Adrenal gland (tissue), 12 donors: Measurements from ENCODE around the gene RPL11. TPM values are rescaled to one million over a fixed set of nuclear protein-coding genes. Genes with fewer than 3 reads are reported as not detected.

Experiments used
- DNase-seq, 7 donors: peaks; one replicate each; pipeline ENCODE4 v3.0.0-alpha.2; 2019 to 2020
- H3K27ac ChIP-seq, 5 donors: fragments of 200-600 bp; sonication (generic) in 4 of 5; 1 replicate in 3 of 5; 2 replicates in 2 of 5; pipeline versions ENCODE4 v1.5.1 to v1.8.0; 2016 to 2020; ENCODE audit warnings: mild to moderate bottlenecking in 1 of 5
- H3K27me3 ChIP-seq: fragments of 200-600 bp; 2 replicates; pipeline ENCODE4 v1.8.0; 2021
- H3K36me3 ChIP-seq, 2 donors: fragments of 200-600 bp; replicated peaks in 1 of 2; 1 replicate in 1 of 2; 2 replicates in 1 of 2; pipeline versions ENCODE4 v1.5.1 to v1.8.0; 2018 to 2022
- H3K4me1 ChIP-seq, 2 donors: fragments of 200-600 bp; replicated peaks in 1 of 2; 1 replicate in 1 of 2; 2 replicates in 1 of 2; pipeline versions ENCODE4 v1.5.1 to v1.8.0; 2018 to 2021
- H3K4me3 ChIP-seq, 4 donors: fragments of 200-600 bp; sonication (generic) in 3 of 4; one replicate each; pipeline ENCODE4 v1.5.1; 2016 to 2018
- H3K9me3 ChIP-seq, 3 donors: fragments of 200-600 bp; sonication (generic) in 1 of 3; replicated peaks in 1 of 3; 1 replicate in 2 of 3; 2 replicates in 1 of 3; pipeline versions ENCODE4 v1.5.1 to v1.8.0; 2016 to 2021
- CTCF ChIP-seq, 6 experiments: fragments of 450-650 bp in 4 of 6; fragments of 200-600 bp in 2 of 6; sonication (generic) in 1 of 6; IDR thresholded peaks; 1 replicate in 5 of 6; 2 replicates in 1 of 6; pipeline versions ENCODE4 v1.5.1 to v1.8.0; 2016 to 2021; ENCODE audit warnings: antibody characterized with exemption in 6 of 6, mild to moderate bottlenecking in 2 of 6, moderate library complexity in 1 of 6
- POLR2A ChIP-seq, 2 donors: fragments of 450-650 bp; IDR thresholded peaks; one replicate each; pipeline ENCODE4 v1.6.1; 2017; ENCODE audit warnings: antibody characterized with exemption in 2 of 2, mild to moderate bottlenecking in 2 of 2, moderate library complexity in 1 of 2
- WGBS, 4 donors: extraction: QIAGEN DNeasy Blood & Tissue Kit in 2 of 4; methylation state at CpG; one replicate each; pipeline versions ENCODE4 v1.1.5 to v1.1.7; 2013 to 2017; 5-methylcytosine and 5-hydroxymethylcytosine counted together
- intact Hi-C, 2 donors: fragments of 100-400 bp; cut with DNase I; formaldehyde crosslinking; loops; one replicate each; pipeline versions ENCODE4 v1.14.1 to v1.15.0; 2022 to 2023
- polyA plus RNA-seq, 3 donors: library from polyadenylated mRNA; stranded (reverse); fragments of 200-250 nt in 2 of 3; fragments of 350-450 nt in 1 of 3; fragmentation: Illumina TruSeq in 1 of 3; extraction: RNeasy Lipid Tissue Mini Kit (QIAGEN cat#74804) in 1 of 3; gene quantifications; one replicate each; pipeline ENCODE4 v1.2.3, GENCODE V29; 2013 to 2014
- total RNA-seq, 9 donors: library from RNA; depleted of rRNA in 4 of 9; stranded (reverse); fragments of >200 nt in 4 of 9; fragments of 120-200 nt in 1 of 9; fragmentation: NEBNext Ultra II Directional in 1 of 9; extraction: Animal tissue kit (Norgen Biotek cat#: 25700) in 1 of 9; gene quantifications; one replicate each; pipeline versions ENCODE4 v1.1.0 to v1.2.4, GENCODE V29; 2013 to 2023
- donor health status: healthy with polysubstance abuse.
- donor health status: Bipolar disorder and iron deficiency.
- donor health status: DM: yes; HTN: yes; CAD: no.
- donor health status: DM: no; HTN: no; CAD: no.
- donor health status: DM: no; HTN: no; CAD: no.
- donor health status: DM: yes; HTN: yes; CAD: no.

The RPL11 gene
- total and polyA plus RNA-seq, 12 donors, result 685 to 2,028 (median 921) TPM

- no peaks in the 10 kb centered on the region for H3K4me1 ChIP-seq
- H3K9me3 ChIP-seq, result no peaks in the 10 kb centered on the region
- TF ChIP-seq CTCF (IDR thresholded peaks at IDR 0.05) (no peak), POLR2A (IDR thresholded peaks at IDR 0.05) (no peak)
- H3K4me3 ChIP-seq, result no peak overlapping the region
- WGBS, 4 donors, result 68 to 80% (median 72%) methylated on average over 4 of the region's 4 CpGs
- H3K36me3 ChIP-seq, result no peaks in the 10 kb centered on the region
- DNase-seq, result no peak
- H3K27ac ChIP-seq, result no peak overlapping the region
- no peaks in the 10 kb centered on the region for H3K27me3 ChIP-seq
- intact Hi-C loops, result no loop called here
Observed at GRCh38 chr1:23667411-23667810, 24.2 kb upstream of the RPL11 start.

- Histone ChIP-seq H3K27ac (no peak overlapping the region), H3K4me1 (no peaks in the 10 kb centered on the region), H3K27me3 (no peaks in the 10 kb centered on the region), H3K9me3 (no peaks in the 10 kb centered on the region), H3K36me3 (no peaks in the 10 kb centered on the region), H3K4me3 (no peak overlapping the region)
- no peak for DNase-seq
- WGBS, 4 donors, result 66 to 79% (median 71%) methylated on average over 2 of the region's 2 CpGs
- no peak for TF ChIP-seq CTCF (IDR thresholded peaks at IDR 0.05)
- no peak for TF ChIP-seq POLR2A (IDR thresholded peaks at IDR 0.05)
- intact Hi-C loops, result no loop called here
Observed at GRCh38 chr1:23670709-23671108, 20.9 kb upstream of the RPL11 start.

GRCh38 chr1:23673086-23673813, 18.4 kb upstream of the RPL11 start:
- Histone ChIP-seq H3K9me3 (no peaks in the 10 kb centered on the region), H3K27ac (no peak overlapping the region), H3K4me1 (no peaks in the 10 kb centered on the region), H3K4me3 (no peak overlapping the region), H3K36me3 (no peaks in the 10 kb centered on the region), H3K27me3 (no peaks in the 10 kb centered on the region)
- intact Hi-C loops, result no loop called here
- 11 to 17% (median 13%) methylated on average over 6 of the region's 6 CpGs for WGBS, 4 donors
- peak; percentile 47 to 73 (median 65) for DNase-seq
- TF ChIP-seq CTCF (IDR thresholded peaks at IDR 0.05), result no peak
- TF ChIP-seq POLR2A (IDR thresholded peaks at IDR 0.05), result no peak

- Histone ChIP-seq H3K27ac (no peak overlapping the region), H3K9me3 (no peaks in the 10 kb centered on the region), H3K4me3 (no peak overlapping the region), H3K36me3 (no peaks in the 10 kb centered on the region), H3K4me1 (no peaks in the 10 kb centered on the region), H3K27me3 (peaks cover 9% of the 10 kb centered on the region)
- TF ChIP-seq CTCF (IDR thresholded peaks at IDR 0.05) (no peak), POLR2A (IDR thresholded peaks at IDR 0.05) (no peak)
- WGBS, 4 donors, result 84 to 89% (median 85%) methylated on average over 4 of the region's 4 CpGs
- intact Hi-C loops, result no loop called here
- DNase-seq, result no peak
Observed at GRCh38 chr1:23679815-23680214, 11.8 kb upstream of the RPL11 start.
